HEK293 (cell line): ENCODE data around the gene TAS1R2.

Experiments
- CTCF ChIA-PET: fragments of 350-600 bp; formaldehyde crosslinking; extraction: SDS; loops from one replicate; lab custom pipeline; 2021; ENCODE audit warnings: antibody characterized with exemption; lab: Yijun Ruan, JAX
- POLR2A ChIA-PET: fragments of 300-600 bp; formaldehyde crosslinking; extraction: SDS; loops from one replicate; lab custom pipeline; 2020; ENCODE audit warnings: antibody characterized with exemption, inconsistent platforms; lab: Yijun Ruan, JAX
- H3K27ac ChIP-seq: fragments of 200-500 bp; sonication (Bioruptor generic); 2 replicates; pipeline ENCODE4 v1.5.1; 2014; ENCODE audit warnings: low read depth, low read length, control low read depth, inconsistent platforms; ENCODE audit errors: extremely low read depth
- H3K36me3 ChIP-seq, 2 experiments: fragments of 200-500 bp in 1 of 2; sonication (Bioruptor generic) in 1 of 2; 1 replicate in 1 of 2; 2 replicates in 1 of 2; pipeline ENCODE4 v1.5.1; 2014 to 2017; ENCODE audit warnings: inconsistent platforms in 2 of 2, low read length in 2 of 2; ENCODE audit not compliant: control insufficient read depth in 2 of 2, insufficient read depth in 1 of 2
- H3K4me1 ChIP-seq: fragments of 200-500 bp; sonication (Bioruptor generic); 2 replicates; pipeline ENCODE4 v1.5.1; 2014; ENCODE audit warnings: mild to moderate bottlenecking, low read length, inconsistent platforms; ENCODE audit not compliant: control insufficient read depth, insufficient read depth
- H3K4me3 ChIP-seq: 2 replicates; pipeline ENCODE4 v1.5.1; 2011; ENCODE audit warnings: low read depth, mild to moderate bottlenecking, control low read depth, low read length, moderate library complexity
- H3K9me3 ChIP-seq: fragments of 200-500 bp; sonication (Bioruptor generic); 2 replicates; pipeline ENCODE4 v1.5.1; 2014; ENCODE audit warnings: low read depth, low read length, inconsistent platforms; ENCODE audit not compliant: control insufficient read depth, insufficient read depth
- ATF2 ChIP-seq: fragments of 450-650 bp; formaldehyde crosslinking; IDR thresholded peaks from 2 replicates; pipeline ENCODE4 v1.5.1; 2016; ENCODE audit warnings: missing biosample characterization, missing genetic modification characterization, low read depth
- GLI4 ChIP-seq: fragments of 450-650 bp; formaldehyde crosslinking; IDR thresholded peaks from 2 replicates; pipeline ENCODE4 v1.5.1; 2016; ENCODE audit warnings: missing biosample characterization, missing genetic modification characterization
- KLF10 ChIP-seq: fragments of 450-650 bp; IDR thresholded peaks from 2 replicates; pipeline ENCODE4 v1.5.1; 2018; ENCODE audit warnings: missing biosample characterization, mild to moderate bottlenecking, missing genetic modification characterization
- KLF16 ChIP-seq: fragments of 450-650 bp; formaldehyde crosslinking; IDR thresholded peaks from 2 replicates; pipeline ENCODE4 v1.5.1; 2017; ENCODE audit warnings: missing biosample characterization, missing genetic modification characterization
- MYNN ChIP-seq: fragments of 450-650 bp; formaldehyde crosslinking; IDR thresholded peaks from 2 replicates; pipeline ENCODE4 v1.5.1; 2016; ENCODE audit warnings: missing biosample characterization, missing genetic modification characterization, borderline replicate concordance
- PBX3 ChIP-seq: sonication (generic); formaldehyde crosslinking; IDR thresholded peaks from 2 replicates; pipeline ENCODE4 v1.8.1; 2022; ENCODE audit warnings: mild to moderate bottlenecking, moderate library complexity, missing genetic modification reagents
- SP7 ChIP-seq: fragments of 450-650 bp; formaldehyde crosslinking; IDR thresholded peaks from 2 replicates; pipeline ENCODE4 v1.5.1; 2016; ENCODE audit warnings: missing biosample characterization, missing genetic modification characterization
- YY2 ChIP-seq: fragments of 450-650 bp; formaldehyde crosslinking; IDR thresholded peaks from 2 replicates; pipeline ENCODE4 v1.5.1; 2016; ENCODE audit warnings: missing biosample characterization, missing genetic modification characterization
- ZNF10 ChIP-seq: fragments of 450-650 bp; formaldehyde crosslinking; IDR thresholded peaks from 2 replicates; pipeline ENCODE4 v1.5.1; 2017; ENCODE audit warnings: missing biosample characterization, missing genetic modification characterization
- ZNF202 ChIP-seq: fragments of 450-650 bp; formaldehyde crosslinking; IDR thresholded peaks from 2 replicates; pipeline ENCODE4 v1.5.1; 2016; ENCODE audit warnings: missing biosample characterization, missing genetic modification characterization, borderline replicate concordance
- ZNF211 ChIP-seq: fragments of 450-650 bp; formaldehyde crosslinking; IDR thresholded peaks from 2 replicates; pipeline ENCODE4 v1.5.1; 2016; ENCODE audit warnings: low read depth, missing biosample characterization, missing genetic modification characterization
- ZNF280D ChIP-seq: fragments of 450-650 bp; formaldehyde crosslinking; IDR thresholded peaks from 2 replicates; pipeline ENCODE4 v1.5.1; 2016; ENCODE audit warnings: missing biosample characterization, missing genetic modification characterization
- ZNF341 ChIP-seq: fragments of 450-650 bp; formaldehyde crosslinking; IDR thresholded peaks from 2 replicates; pipeline ENCODE4; 2016; ENCODE audit warnings: low read depth, missing biosample characterization, missing genetic modification characterization
- ZNF423 ChIP-seq: fragments of 450-650 bp; formaldehyde crosslinking; IDR thresholded peaks from 2 replicates; pipeline ENCODE4 v1.5.1; 2016; ENCODE audit warnings: missing biosample characterization, missing genetic modification characterization
- ZNF513 ChIP-seq: fragments of 450-650 bp; IDR thresholded peaks from 2 replicates; pipeline ENCODE4 v1.5.1; 2018; ENCODE audit warnings: missing biosample characterization, missing genetic modification characterization
- ZNF521 ChIP-seq: fragments of 450-650 bp; formaldehyde crosslinking; IDR thresholded peaks from 2 replicates; pipeline ENCODE4 v1.5.1; 2017; ENCODE audit warnings: missing biosample characterization, mild to moderate bottlenecking, missing genetic modification characterization
- ZNF654 ChIP-seq: fragments of 450-650 bp; formaldehyde crosslinking; IDR thresholded peaks from 2 replicates; pipeline ENCODE4 v1.5.1; 2016; ENCODE audit warnings: low read depth, missing biosample characterization, missing genetic modification characterization
- ZNF670 ChIP-seq: fragments of 450-650 bp; formaldehyde crosslinking; IDR thresholded peaks from 2 replicates; pipeline ENCODE4 v1.5.1; 2016; ENCODE audit warnings: missing biosample characterization, missing genetic modification characterization, low read depth
- ZNF692 ChIP-seq: fragments of 450-650 bp; formaldehyde crosslinking; IDR thresholded peaks from 2 replicates; pipeline ENCODE4 v1.5.1; 2016; ENCODE audit warnings: missing biosample characterization, missing genetic modification characterization
- ZNF837 ChIP-seq: fragments of 450-650 bp; formaldehyde crosslinking; IDR thresholded peaks from 2 replicates; pipeline ENCODE4 v1.5.1; 2016; ENCODE audit warnings: missing biosample characterization, missing genetic modification characterization
- ZSCAN18 ChIP-seq: fragments of 450-650 bp; formaldehyde crosslinking; IDR thresholded peaks from 2 replicates; pipeline ENCODE4 v1.5.1; 2016; ENCODE audit warnings: missing biosample characterization, missing genetic modification characterization

The TAS1R2 gene

DNA sequence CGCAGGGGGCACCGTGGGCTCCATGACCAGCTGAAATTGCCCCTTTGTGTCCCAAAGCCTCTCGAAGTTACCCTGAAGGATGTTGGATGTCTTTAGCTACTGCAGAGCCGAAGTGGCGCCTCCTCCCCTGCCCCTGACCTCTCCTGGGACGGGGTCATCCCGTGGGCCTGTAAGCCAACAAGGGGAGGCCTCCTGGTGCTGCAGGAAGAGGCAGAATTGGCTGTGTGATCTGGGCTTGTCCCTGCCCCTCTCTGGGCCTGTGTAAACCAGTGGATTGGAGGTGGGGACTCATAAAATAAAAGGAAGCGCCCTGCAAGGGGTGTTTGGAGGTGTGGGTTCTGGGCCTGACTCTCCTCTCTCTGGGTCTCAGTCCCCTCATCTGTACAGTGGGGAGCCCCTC, 2.1 kb upstream of the TAS1R2 start (continued):
- no peak for TF ChIP-seq MYNN (tag by site-specific recombination)
- TF ChIP-seq PBX3 (CRISPR knock-in tag), result no peak
- no peak for TF ChIP-seq ZNF521

DNA sequence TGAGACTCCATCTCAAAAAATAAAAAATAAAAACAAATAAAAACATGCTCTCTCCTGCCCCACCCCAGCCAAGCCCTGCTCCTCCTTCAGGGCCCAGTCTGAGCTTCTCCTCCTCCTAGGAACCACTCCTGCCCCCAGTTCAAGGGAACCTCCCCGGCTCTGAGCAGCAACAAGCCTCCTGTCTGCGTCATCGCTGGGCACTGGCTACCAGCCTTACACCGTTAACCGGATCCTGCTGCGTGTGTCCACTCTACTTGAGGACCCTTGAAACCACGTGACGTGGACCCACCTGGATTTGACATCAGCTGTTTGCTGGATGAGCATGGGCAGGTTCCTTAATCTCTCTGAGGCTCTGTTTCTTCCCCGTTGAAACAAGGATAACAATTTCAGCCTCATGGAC, 1.6 kb upstream of the TAS1R2 start:
- H3K36me3 ChIP-seq, result no peaks in the 10 kb centered on the region
- no peaks in the 10 kb centered on the region for H3K9me3 ChIP-seq
- ChIA-PET POLR2A (no interaction called here), CTCF (interaction anchor here (0.6 to 1.9 kb wide), 4 partner anchors 8 to 555 kb away, joined by 3 to 7 read pairs (median 4); no protein-coding TSS in a partner anchor)
- no peak for TF ChIP-seq ZNF837 (tag by site-specific recombination)
- TF ChIP-seq ZNF202 (tag by site-specific recombination), result no peak
- TF ChIP-seq ZNF280D (tag by site-specific recombination), result no peak
- TF ChIP-seq ZNF341, result no peak
- no peak for TF ChIP-seq PBX3 (CRISPR knock-in tag)
- no peak for TF ChIP-seq ZNF692 (tag by site-specific recombination)
- no peak overlapping the region for H3K4me3 ChIP-seq
- H3K4me1 ChIP-seq, result no peaks in the 10 kb centered on the region
- H3K27ac ChIP-seq, result no peak overlapping the region

- Histone ChIP-seq H3K4me3 (no peak overlapping the region), H3K27ac (no peak overlapping the region), H3K36me3 (no peaks in the 10 kb centered on the region), H3K9me3 (no peaks in the 10 kb centered on the region), H3K4me1 (no peaks in the 10 kb centered on the region)
- POLR2A ChIA-PET, result no interaction called here
- CTCF ChIA-PET, result no interaction called here
- TF ChIP-seq ZNF10 (tag by site-specific recombination), result no peak
- TF ChIP-seq ZNF211, result no peak
- no peak for TF ChIP-seq KLF10 (tag by site-specific recombination)
- TF ChIP-seq ZSCAN18 (tag by site-specific recombination), result no peak
- TF ChIP-seq ZNF670 (tag by site-specific recombination), result peak; percentile 40; the same call in 1 of the 2 replicates
- TF ChIP-seq ZNF513, result peak; percentile 89
- TF ChIP-seq ATF2 (tag by site-specific recombination), result no peak
- 0 out of 2 replicates have a peak, but pooled peaks have one; percentile 19 for TF ChIP-seq GLI4 (tag by site-specific recombination)
- TF ChIP-seq ZNF423 (tag by site-specific recombination), result no peak
- no peak for TF ChIP-seq KLF16 (tag by site-specific recombination)
- no peak for TF ChIP-seq ZNF654 (tag by site-specific recombination)
- TF ChIP-seq SP7 (tag by site-specific recombination), result no peak
- TF ChIP-seq YY2 (tag by site-specific recombination), result peak; percentile 52
These were observed 1.3 kb downstream of the TAS1R2 start for GRCh38 chr1:18858070-18858688.
